Esophagus squamous epithelium (tissue), 5 donors: Measurements from ENCODE around the gene KLC1. TPM values are rescaled to one million over a fixed set of nuclear protein-coding genes. Genes with fewer than 3 reads are reported as not detected.

Experiments used
- DNase-seq: peaks from one replicate; lab custom pipeline; 2025; lab: John Stamatoyannopoulos, UW
- H3K27ac ChIP-seq, 4 donors: fragments of 200-600 bp; sonication (generic); one replicate each; pipeline ENCODE4 v1.5.1; 2016 to 2019; ENCODE audit warnings: mild to moderate bottlenecking in 1 of 4
- H3K27me3 ChIP-seq, 4 donors: fragments of 200-600 bp; sonication (generic); 1 replicate in 3 of 4; 2 replicates in 1 of 4; pipeline versions ENCODE4 v1.5.1 to v1.6.0; 2017 to 2021; ENCODE audit warnings: antibody characterized with exemption in 1 of 4
- H3K36me3 ChIP-seq, 3 donors: fragments of 200-600 bp; sonication (generic); one replicate each; pipeline ENCODE4 v1.5.1; 2016 to 2019
- H3K4me1 ChIP-seq, 3 donors: fragments of 200-600 bp; sonication (generic); one replicate each; pipeline ENCODE4 v1.5.1; 2017 to 2019
- H3K4me3 ChIP-seq, 4 donors: fragments of 200-600 bp; sonication (generic); 1 replicate in 3 of 4; 2 replicates in 1 of 4; pipeline ENCODE4 v1.5.1; 2016 to 2019; ENCODE audit warnings: mild to moderate bottlenecking in 2 of 4, moderate library complexity in 1 of 4
- H3K9me3 ChIP-seq, 3 donors: fragments of 200-600 bp; sonication (generic); one replicate each; pipeline ENCODE4 v1.5.1; 2016 to 2019
- POLR2A ChIP-seq, 4 donors: fragments of 450-650 bp; IDR thresholded peaks; one replicate each; pipeline ENCODE4 v1.6.1; 2017; ENCODE audit warnings: antibody characterized with exemption in 4 of 4, mild to moderate bottlenecking in 4 of 4, moderate library complexity in 3 of 4
- WGBS, 2 donors: methylation state at CpG; one replicate each; pipeline ENCODE4 v1.1.5; 2018; 5-methylcytosine and 5-hydroxymethylcytosine counted together
- intact Hi-C: fragments of 100-400 bp; cut with DNase I; formaldehyde crosslinking; loops from one replicate; pipeline ENCODE4 v1.15.0; 2022
- total RNA-seq, 4 donors: library from RNA; depleted of rRNA; stranded (reverse); fragments of >200 nt; gene quantifications; one replicate each; pipeline ENCODE4 v1.1.0, GENCODE V29; 2016
- TF ChIP-seq, protein P1 (sequence below), 6 experiments: fragments of 450-650 bp in 4 of 6; fragments of 200-600 bp in 2 of 6; sonication (generic) in 2 of 6; IDR thresholded peaks; one replicate each; pipeline ENCODE4 v1.5.1; 2016 to 2019; ENCODE audit warnings: antibody characterized with exemption in 6 of 6, mild to moderate bottlenecking in 4 of 6, moderate library complexity in 4 of 6
- donor health status: DM: yes; HTN: yes; CAD: no.

Gene KLC1
- total RNA-seq, 4 donors from 2014 or later, result 101 to 285 (median 194) TPM

DNA sequence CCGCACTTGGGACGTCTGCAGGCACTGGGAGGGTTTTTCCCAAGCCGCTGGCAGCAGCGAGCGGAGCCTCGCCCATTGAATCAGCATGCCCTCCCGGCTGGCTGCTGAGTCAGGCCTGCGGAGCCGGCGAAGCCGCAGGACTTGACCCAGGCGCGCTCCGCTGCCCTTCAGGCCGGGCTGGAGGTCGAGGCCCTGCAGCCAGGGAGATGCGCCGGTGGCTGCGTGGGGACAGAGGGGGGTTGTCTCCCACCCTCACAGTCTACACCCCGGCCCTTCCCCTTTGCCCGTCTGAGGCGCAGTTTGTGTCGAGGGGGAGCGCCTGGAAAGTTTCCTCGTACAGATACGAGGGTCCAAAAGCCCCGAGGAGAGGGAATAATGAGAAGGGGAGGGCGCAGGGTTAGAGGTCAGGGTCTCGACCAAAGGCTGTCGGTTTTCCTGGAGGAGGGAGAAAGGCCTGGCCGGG lies 759 bp upstream of the KLC1 start:
- WGBS, 2 donors, result 0 to 1% methylated on average over 2 to 14 of the region's 31 CpGs
- H3K4me3 ChIP-seq, result peak overlapping the region; percentile 89 to 100 (median 90)
- no peaks in the 10 kb centered on the region for H3K27me3 ChIP-seq
- TF ChIP-seq, protein P1, sequence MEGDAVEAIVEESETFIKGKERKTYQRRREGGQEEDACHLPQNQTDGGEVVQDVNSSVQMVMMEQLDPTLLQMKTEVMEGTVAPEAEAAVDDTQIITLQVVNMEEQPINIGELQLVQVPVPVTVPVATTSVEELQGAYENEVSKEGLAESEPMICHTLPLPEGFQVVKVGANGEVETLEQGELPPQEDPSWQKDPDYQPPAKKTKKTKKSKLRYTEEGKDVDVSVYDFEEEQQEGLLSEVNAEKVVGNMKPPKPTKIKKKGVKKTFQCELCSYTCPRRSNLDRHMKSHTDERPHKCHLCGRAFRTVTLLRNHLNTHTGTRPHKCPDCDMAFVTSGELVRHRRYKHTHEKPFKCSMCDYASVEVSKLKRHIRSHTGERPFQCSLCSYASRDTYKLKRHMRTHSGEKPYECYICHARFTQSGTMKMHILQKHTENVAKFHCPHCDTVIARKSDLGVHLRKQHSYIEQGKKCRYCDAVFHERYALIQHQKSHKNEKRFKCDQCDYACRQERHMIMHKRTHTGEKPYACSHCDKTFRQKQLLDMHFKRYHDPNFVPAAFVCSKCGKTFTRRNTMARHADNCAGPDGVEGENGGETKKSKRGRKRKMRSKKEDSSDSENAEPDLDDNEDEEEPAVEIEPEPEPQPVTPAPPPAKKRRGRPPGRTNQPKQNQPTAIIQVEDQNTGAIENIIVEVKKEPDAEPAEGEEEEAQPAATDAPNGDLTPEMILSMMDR (IDR thresholded peaks at IDR 0.05), result no peak
- peak in 2 of 4 donors; percentile 70 to 82 for TF ChIP-seq POLR2A (IDR thresholded peaks at IDR 0.05)
- no peaks in the 10 kb centered on the region for H3K9me3 ChIP-seq
- H3K4me1 ChIP-seq, result peaks cover 39 to 85% (median 52%) of the 10 kb centered on the region in 3 donors
- intact Hi-C loops, result loop anchor here (10.0 kb wide), 1 partner anchor 53 kb away; no protein-coding TSS in a partner anchor
- no peak for DNase-seq
- H3K36me3 ChIP-seq, result peaks cover 0 to 23% (median 0%) of the 10 kb centered on the region in 3 donors
- H3K27ac ChIP-seq, result peak overlapping the region; percentile 98 to 100 (median 98)

DNA sequence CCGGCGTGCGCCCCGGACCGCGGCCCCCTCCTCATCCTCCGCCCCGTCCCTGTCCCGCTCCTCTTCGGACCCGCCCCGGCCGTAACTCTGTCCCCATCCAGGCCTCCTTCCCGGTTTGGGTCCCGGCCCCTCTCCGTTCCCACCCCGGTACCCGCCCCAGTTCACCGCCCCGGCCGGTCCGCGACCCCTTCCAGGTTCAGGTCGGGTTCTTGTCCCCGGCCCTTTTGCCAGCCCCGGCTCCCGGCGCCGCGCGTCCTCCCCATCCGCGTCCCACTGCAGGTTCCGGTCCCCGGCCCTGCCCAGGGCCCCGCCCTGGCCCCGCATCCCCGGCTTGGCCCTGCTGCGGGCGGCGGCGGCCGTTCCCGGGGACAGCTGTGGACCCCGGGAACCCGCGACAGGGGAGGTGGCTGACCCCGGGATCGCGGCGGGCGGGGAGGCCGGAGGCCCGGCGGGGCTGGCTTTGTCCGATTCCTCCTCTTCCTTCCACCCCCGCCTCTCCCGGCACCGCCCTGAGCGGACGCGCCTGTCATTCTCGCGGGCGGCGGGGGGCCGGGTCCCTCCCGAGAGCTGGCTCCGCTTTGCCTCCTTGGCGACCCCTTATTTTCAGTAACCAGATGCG lies 601 bp downstream of the KLC1 start:
- no peak for DNase-seq
- Histone ChIP-seq H3K36me3 (peaks cover 0 to 29% (median 0%) of the 10 kb centered on the region in 3 donors), H3K4me3 (peak overlapping the region; percentile 89 to 100 (median 90)), H3K9me3 (no peaks in the 10 kb centered on the region), H3K4me1 (peaks cover 30 to 85% (median 54%) of the 10 kb centered on the region in 3 donors), H3K27me3 (no peaks in the 10 kb centered on the region), H3K27ac (peak overlapping the region; percentile 98 to 100 (median 98))
- WGBS, 2 donors, result 1 to 5% methylated on average over 18 to 26 of the region's 71 CpGs
- intact Hi-C loops, result loop anchor here (10.0 kb wide), 1 partner anchor 55 kb away; no protein-coding TSS in a partner anchor
- TF ChIP-seq, protein P1 (IDR thresholded peaks at IDR 0.05), result no peak
- no peak for TF ChIP-seq POLR2A (IDR thresholded peaks at IDR 0.05)

DNA sequence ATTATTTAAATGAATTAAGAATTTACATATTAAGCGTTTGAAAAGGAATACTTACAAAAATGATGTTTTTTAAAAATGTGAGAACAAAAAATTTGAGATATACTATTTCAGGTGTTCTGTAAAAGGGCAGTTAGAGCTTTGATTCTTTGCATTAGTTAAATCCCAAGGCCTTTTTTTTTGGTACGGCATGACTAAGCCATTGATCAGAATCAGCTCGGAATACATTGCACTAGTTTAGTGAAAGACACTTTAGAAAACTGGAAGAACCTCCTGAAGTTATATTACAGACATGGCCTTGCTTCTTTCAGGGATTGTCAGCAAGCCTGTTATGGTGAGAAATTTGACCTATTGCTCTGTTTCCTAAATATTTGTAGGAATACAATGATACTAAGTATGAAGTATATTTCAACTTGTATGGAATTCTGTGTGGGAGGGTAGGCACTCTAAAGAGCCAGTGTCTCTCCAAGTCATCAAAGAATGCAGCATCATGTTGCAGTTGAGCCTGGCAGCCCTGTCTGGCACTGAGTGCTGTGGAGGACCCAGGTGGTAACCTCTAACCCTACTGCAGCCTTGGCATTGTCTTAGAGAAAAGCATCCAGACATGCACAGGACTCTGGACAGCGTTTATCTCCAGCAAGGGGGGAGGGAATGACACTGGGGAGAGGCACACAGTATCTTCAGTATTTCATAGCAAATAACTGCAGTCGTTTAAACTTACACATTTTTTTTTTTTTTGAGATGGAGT lies 1.5 kb downstream of the KLC1 start:
- 12 to 23% methylated on average over 5 of the region's 5 CpGs for WGBS, 2 donors
- Histone ChIP-seq H3K4me1 (peaks cover 20 to 85% (median 45%) of the 10 kb centered on the region in 3 donors), H3K9me3 (no peaks in the 10 kb centered on the region), H3K27ac (peak overlapping the region; percentile 98 to 100 (median 98)), H3K27me3 (no peaks in the 10 kb centered on the region), H3K4me3 (peak overlapping the region; percentile 89 to 100 (median 90)), H3K36me3 (peaks cover 0 to 38% (median 0%) of the 10 kb centered on the region in 3 donors)
- DNase-seq, result no peak
- TF ChIP-seq, protein P1 (IDR thresholded peaks at IDR 0.05), result no peak
- no peak for TF ChIP-seq POLR2A (IDR thresholded peaks at IDR 0.05)
- intact Hi-C loops, result no loop called here

DNA sequence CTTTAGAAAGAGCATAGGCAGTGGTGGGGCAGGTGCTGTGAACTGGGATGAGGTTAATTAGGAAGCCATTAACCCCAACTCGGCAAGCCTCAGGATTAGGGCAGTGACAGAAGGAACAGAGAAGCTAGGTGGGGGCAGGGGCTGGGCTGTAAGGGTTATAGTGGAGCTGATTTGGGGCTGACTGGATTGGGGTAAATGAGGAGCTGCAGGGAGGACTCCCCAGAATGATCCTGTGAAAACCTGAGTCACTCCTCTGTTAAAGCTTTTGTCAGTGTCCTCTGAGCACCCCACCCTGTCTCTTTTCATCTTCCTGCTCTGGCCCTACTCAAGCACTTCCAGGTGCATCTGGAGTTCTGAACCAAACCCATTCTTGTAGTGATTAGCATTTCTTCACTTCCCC lies 4.4 kb downstream of the KLC1 start:
- Histone ChIP-seq H3K27me3 (no peaks in the 10 kb centered on the region), H3K36me3 (peaks cover 0 to 63% (median 0%) of the 10 kb centered on the region in 3 donors), H3K4me3 (no peak overlapping the region), H3K27ac (peak overlapping the region in 3 of 4 donors; percentile 16 to 64 (median 22)), H3K9me3 (no peaks in the 10 kb centered on the region), H3K4me1 (peaks cover 11 to 85% (median 50%) of the 10 kb centered on the region in 3 donors)
- DNase-seq, result no peak
- WGBS, 2 donors, result 35 to 55% methylated on average over 1 of the region's 1 CpG
- intact Hi-C loops, result no loop called here
- TF ChIP-seq POLR2A (IDR thresholded peaks at IDR 0.05), result no peak
- TF ChIP-seq, protein P1 (IDR thresholded peaks at IDR 0.05), result no peak
